GM11168 (cell line): Measurements from ENCODE around the gene GUCA2A.

Experiments used
- in situ Hi-C: fragments of 300-500 bp; cut with MboI; formaldehyde crosslinking; loops from one replicate; pipeline ENCODE4 v1.12.0; 2022; ENCODE audit warnings: low sequenced_read_pairs; ENCODE audit not compliant: unreplicated experiment

GUCA2A gene

DNA sequence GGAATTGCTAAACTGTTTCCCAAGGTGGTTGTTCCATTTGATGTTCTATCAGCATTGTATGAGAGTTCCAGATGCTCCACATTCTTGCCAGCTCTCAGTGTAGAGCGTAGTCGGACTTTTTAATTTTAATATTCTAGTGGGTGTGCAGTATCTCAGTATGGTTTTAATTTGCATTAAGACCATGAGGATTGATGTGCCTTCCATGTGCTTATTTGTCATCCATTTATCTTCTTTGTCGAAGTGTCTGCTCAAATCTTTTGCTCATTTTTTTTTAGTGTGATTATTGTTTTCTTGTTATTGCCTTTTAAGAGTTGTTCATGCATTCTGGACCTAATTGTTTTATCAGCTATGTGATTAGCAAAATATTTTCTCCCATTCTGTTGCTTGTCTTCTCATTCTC, 25.1 kb downstream of the GUCA2A start:
- in situ Hi-C loops, result no loop called here

DNA sequence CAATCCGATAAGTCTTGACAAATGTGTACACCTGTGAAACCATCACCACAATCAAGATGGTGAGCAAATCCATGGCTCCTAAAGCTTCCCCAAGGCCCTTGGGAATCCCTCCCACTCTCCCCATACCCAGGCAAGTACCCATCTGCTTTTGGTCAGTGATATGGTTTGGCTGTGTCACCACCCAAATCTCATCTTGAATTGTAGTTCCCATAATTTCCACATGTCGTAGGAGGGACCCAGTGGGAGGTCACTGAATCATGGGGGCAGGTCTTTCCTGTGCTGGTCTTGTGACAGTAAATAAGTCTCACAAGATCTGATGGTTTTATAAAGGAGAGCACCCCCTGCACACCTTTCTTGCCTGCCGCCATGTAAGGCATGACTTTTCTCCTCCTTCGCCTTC, 26.0 kb downstream of the GUCA2A start:
- in situ Hi-C loops, result no loop called here

DNA sequence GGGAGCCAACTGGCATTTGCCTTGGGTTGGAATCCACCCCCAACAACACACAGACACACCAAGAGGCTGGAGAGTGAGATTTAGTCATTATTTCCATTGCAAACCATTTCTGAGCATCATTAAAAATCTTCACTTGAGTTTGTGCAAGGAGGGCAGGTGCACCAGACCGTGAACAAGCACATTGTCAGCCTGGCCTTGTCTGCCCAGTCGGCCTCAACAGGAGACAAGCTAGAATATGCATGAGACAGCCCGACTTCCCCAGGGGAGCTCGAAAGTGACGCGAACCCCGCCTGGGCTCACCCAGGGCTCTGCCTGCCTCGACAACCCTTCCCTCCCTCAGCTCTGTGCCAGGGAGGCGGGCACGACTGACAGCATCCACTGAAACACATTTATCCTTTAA, 26.8 kb downstream of the GUCA2A start:
- in situ Hi-C loops, result no loop called here

DNA sequence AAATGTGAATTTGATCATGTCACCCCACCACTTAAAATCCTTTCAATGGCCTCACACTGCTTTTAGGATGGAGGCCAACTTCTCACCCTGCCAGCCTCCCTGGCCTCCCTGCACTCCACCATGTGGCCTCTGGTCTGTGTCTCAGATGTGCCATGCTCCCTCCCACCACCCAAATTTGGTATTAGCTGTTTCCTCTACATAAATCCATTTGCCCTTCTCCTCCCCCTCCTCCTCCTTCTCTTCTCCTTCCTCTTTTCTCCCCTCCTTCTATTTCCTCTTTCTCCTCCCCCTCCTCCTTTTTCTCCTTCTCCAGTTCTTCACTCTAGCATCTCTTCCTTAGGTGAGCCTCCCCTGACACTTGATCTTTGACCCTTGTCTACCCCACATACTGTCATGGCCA, 28.1 kb downstream of the GUCA2A start:
- in situ Hi-C loops, result no loop called here

DNA sequence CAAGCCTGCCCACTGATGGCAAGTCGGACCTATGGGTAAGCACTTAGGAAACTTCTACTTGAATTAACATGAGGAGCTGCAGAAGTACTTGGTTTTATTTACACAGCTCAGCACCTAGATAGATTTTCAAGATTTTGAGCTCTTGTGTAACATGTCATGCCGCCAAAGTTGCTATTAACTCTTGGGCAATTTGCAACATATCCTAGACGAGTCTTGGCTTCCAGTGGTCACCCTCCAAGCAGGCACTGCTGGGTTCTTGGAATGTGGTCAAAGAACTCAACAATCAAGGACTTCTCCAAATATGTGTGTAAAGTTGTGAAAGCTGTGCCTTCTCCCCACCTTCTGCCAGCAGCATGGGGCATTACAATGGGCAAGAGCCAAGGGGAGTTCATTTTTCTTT, 29.1 kb downstream of the GUCA2A start:
- in situ Hi-C loops, result no loop called here

DNA sequence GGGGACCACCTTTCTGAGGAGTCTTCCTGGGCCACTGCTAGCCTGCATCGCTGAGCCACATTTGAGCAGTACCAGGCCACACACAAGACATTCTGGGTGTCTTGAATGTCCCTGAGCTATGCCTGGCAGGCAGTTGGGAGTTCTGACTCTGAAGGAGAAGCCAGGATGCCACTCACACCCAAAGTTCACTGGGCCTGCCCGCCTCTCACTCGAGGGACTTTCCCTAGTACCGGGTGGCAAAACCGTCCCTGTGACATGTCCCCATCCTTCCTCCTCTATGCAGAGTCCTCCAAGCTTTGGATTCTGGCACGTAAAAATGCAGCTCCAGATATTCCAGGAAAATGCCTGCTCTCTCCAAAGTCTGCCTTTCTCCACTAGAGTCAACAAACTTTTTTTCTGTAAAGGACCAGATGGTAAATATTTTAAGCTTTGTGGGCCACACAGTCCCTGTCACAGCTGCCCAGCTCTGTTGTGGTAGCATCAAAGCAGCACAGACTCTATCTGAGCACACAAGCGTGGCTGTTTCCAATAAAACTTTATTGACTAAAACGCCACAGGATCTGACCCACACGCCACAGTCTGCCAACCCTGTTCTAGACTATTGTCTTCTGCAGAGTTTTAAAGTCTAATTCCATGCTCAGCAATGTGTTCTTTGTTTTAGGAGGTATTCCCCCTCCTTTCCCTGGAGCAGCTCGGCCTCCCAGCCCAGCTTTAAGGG, 30.6 kb downstream of the GUCA2A start:
- in situ Hi-C loops, result no loop called here

DNA sequence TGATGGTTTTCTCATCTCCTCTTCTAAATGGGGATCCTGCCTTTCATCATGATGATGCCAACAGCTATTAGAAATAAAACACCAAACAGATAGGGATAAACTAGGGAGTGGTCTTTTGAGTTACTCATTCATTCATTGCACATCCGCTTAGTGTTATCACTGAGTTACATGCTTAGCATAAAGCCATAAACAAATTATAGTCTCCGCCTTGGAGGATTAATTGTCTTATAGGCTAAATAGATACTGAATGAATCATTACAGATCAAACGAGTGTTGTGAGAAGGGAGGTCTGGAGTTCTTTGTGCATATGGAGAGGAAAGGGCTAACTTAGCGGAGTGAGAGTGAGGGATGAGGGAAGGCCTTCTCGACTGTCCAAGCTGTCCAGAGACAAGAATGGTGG, 31.2 kb downstream of the GUCA2A start:
- in situ Hi-C loops, result no loop called here

DNA sequence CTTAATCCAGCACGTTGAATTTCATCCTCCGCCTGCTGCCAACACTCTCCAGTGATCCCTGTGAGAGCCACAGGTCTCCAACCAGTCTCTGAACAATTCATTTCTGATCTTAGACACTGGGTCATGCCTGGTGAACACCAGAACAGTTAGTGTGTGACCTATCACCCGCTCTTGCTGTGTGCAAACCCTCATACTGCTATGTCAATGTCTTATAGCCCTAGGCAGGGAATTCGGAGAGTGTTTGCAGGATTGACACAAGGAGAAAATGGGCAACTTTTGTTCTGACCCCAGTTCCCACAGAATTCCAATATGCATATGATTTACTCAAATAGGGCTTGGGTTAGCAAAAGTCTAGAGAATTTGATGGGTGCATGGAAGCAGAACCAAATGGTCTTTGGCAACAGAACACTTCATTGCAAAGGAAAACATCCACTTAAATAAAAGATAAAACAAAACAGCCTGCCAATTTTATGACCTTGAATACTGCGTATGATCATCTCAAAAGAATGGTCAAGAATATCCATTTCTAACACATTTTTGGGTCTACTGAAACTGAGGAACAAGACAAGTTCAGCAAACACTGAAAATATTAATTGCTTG, 34.4 kb downstream of the GUCA2A start:
- in situ Hi-C loops, result no loop called here

DNA sequence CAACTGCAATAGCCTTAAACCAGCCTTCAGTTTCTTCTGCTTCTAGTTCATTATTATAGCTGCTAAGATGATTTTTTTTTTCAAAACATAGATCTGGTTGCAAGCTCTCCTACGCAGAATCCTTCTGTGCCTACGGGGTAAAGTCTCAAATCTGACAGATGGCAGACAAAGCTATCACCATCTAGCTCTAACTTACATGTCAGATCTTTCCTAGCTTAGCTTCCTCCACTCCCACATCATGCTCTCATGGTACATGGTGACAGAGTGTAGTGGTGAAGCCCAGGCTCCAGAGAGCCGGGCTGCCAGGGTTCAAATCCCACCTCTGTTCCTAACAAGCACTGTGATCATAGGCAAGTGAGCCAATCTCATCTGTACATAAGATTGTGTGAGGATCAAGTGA, 35.6 kb downstream of the GUCA2A start:
- in situ Hi-C loops, result no loop called here

DNA sequence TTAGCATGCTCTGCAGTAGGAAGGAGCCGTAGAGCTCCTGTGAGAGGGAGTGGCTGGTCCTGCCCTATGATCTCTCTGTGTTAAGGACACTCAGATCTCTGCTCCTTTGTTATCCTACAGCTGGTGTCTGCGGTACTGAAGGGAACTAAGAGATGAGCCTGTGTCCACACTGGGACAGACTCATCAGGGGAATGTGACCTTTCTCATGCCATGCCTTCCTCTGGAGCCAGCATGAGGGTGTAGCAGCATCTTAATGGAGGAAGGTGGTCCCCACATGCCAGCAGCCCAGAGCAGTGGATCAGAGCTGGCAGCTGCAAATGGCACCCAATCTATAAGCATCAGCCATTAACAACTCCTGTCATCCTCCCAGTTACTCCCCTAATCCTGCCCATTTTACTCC, 36.0 kb downstream of the GUCA2A start:
- in situ Hi-C loops, result no loop called here

DNA sequence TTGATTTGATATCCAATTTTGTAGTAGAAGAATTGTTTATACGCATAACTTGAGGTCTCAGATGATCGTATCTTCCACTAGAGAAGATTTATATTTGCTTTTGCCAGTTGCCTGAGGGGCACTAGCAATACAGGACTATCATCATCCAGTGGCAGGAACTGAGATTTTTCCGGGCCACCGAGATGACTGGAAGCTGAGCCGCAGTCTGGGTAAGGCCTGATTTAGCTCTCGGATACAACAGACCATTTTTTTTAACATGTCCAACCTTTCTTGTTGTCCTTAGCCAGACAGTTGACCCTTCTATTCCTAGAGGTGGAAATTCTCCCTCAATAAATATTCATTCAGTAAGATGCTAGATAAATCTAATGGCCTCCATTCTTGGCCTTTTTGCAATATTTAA, 36.8 kb downstream of the GUCA2A start:
- in situ Hi-C loops, result no loop called here

DNA sequence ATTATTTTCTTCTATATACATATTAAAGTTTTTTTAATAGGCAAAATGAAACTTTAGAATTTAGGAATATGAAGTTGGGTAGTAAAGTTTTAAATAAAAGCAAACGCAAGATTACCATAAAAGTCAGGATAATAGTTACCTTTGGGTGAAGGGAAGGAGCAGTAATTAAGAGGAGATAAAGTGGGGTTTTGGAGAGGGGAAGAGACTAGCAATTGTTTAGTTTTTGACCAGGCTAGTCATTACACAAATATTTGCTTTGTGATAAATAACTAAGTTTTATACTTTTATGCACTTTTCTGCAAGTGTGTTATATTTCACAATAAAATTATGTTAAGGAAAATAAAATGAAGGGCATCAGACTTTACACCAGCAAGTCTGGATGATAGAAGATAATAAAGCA, 39.0 kb downstream of the GUCA2A start:
- in situ Hi-C loops, result no loop called here

DNA sequence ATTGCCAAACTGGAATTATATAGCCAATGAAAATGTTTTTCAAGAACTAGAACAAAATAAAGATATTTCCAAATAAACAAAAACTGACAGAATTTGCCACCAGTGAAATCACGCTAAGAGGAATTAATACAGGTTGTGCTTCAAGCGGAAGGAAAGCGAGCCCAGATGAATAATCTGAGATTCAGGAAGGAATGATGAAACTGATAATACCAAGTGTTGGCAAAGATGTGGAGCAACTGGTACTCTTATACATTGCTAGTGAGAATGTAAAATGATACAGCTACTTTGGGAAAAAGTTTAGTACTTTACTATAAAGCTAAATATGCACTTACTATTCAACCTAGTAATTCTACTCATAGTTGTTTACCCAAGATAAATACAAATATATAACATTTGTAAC, 42.1 kb downstream of the GUCA2A start:
- in situ Hi-C loops, result no loop called here

DNA sequence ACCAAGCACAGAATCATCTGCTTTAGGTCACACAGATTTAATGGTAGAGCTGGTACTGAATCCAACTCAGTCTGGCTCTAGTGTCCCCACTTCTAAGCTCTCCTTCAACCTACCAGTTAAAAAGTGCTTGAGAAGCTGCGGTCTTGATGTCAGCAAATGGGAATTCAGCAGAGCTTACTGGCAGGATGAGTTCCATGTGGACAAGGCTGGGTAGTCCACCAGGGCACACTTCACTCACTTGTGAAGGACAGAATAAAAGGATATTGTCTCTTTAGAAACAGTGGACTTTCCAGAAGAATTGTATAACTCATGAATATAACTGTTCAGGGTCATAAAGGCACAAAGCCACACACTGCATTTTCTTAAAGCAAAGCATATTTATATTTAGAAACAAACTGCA, 46.4 kb downstream of the GUCA2A start:
- in situ Hi-C loops, result no loop called here

DNA sequence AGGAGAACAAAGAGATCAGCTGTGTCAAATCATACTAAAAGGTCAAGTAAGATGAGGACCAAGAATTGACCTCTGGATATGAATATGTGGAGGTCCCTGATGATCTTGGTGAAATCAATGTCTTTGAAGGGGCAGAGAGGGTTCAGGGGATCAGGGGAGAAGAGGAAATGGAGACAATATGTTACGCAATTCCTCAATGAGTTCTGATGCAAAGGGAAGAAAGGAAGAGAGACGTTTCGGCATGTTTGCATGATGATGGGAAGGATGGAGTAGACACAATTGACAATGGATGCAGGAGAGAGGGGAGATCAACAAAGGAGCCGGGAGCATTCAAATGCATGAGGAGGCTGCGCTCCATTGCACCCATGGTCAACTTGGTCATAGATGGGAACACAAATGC, 47.3 kb downstream of the GUCA2A start:
- in situ Hi-C loops, result no loop called here

DNA sequence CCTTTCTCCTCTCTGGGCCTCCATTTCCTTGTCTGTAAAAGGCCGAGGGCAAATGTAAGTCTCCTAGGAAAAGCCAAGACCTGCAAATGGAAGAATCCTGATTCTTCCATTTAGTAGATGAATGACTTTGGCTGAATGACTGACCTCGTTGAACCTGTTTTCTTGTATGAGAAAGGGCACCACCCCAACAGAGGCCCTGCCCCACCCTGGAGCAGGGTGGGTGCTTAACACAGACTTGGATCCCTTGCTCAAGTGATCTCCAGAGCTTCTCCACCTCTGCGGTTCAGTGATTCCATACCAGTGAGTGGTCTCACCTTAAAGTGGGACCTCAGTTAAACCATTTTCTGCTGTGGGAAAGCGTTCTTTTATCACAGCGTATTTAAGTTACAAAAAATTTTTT, 50.3 kb downstream of the GUCA2A start:
- in situ Hi-C loops, result no loop called here
